ENCODE results near the gene GOLPH3L.
"Not testable (repeated sequence)": the region's sequence is repeated elsewhere in the genome, so short reads cannot be mapped to it uniquely, and the experiment has no call there.

GOLPH3L gene

DNA sequence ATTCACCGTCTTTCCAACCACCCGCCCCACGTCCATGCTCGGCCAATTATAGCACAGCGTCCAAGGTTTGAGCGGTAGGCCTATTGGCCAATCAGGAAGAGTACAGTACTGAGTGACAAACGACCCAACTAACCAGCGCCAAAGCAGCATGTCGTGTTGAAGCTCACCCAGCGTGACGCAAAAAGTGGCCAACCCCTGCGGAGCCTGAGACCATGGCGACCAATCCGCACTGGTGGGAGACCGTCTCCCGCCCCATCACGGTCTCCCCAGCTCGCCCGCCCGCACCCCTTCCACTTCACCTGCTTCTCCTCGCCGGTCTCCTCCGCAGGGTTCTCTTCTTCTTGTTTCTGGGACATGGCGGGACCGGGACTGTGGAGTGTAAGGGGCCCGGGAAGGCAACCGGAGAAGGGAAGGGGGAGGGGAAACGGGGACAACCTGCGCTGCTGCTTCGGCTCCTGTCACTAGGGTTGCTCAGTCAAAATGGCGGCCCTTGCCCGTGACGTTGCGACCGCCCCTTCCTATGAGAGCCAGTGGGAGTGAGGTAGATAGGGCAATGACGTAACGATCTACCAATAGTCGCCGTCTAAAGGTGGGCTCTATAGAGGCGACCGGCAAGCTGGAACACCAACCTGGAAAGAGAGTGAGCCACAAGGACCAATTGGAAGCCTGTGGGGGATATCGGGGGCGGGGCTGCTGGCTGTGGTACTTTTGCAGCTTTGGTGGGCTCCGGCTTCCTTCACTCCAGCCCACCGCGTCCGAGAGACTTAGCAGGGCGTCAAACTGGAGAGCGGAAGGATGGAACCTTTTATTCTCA, 67.6 kb downstream of the GOLPH3L start, which contains the start of gene ENSA:
TSS of gene ENSA (minus strand) at position 498 of the 814 bp plus-strand sequence. CDS start at position 356, 142 bp downstream.
- in situ Hi-C loops (cut with MboI; ENCODE audit: low sequenced_read_pairs, unreplicated experiment) = no loop called here
- DNase-seq (ENCODE audit: low spot score) = peak; percentile 93
- no peak for TF ChIP-seq CTCF (IDR thresholded peaks at IDR 0.05; ENCODE audit: borderline replicate concordance, control extremely low read depth, extremely low read depth, insufficient read depth, missing control alignments)

- DNase-seq (ENCODE audit: low spot score) = no peak
- no peak for TF ChIP-seq CTCF (IDR thresholded peaks at IDR 0.05; ENCODE audit: borderline replicate concordance, control extremely low read depth, extremely low read depth, insufficient read depth, missing control alignments)
- in situ Hi-C loops (cut with MboI; ENCODE audit: low sequenced_read_pairs, unreplicated experiment) = no loop called here
Measured at GRCh38 chr1:150628766-150629114, 68.2 kb downstream of the GOLPH3L start.

GRCh38 chr1:150627826-150628410, 69.0 kb downstream of the GOLPH3L start:
- no peak for DNase-seq (ENCODE audit: low spot score)
- in situ Hi-C loops (cut with MboI; ENCODE audit: low sequenced_read_pairs, unreplicated experiment) = no loop called here
- TF ChIP-seq CTCF (IDR thresholded peaks at IDR 0.05; ENCODE audit: borderline replicate concordance, control extremely low read depth, extremely low read depth, insufficient read depth, missing control alignments) = no peak

DNA sequence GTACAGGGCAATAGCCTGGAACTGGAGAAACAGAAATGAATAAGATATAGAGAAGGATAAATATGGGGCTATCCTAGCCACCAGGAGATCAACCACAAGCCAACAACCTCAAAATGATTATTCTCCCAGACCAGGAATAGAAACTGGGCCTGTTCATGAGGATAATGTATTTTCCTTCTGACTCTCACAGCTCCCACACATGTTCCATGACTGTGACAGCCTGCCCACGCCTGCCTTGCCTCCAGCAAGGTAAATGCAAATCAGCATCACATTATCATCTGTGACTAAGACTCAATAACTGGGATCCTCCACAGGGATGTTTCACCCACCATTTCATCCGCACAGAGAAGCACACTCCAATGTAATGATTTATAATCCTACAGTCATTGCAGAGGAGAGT, 70.8 kb downstream of the GOLPH3L start:
- TF ChIP-seq CTCF (IDR thresholded peaks at IDR 0.05; ENCODE audit: borderline replicate concordance, control extremely low read depth, extremely low read depth, insufficient read depth, missing control alignments) = no peak
- no peak for DNase-seq (ENCODE audit: low spot score)
- in situ Hi-C loops (cut with MboI; ENCODE audit: low sequenced_read_pairs, unreplicated experiment) = no loop called here

GRCh38 chr1:150624546-150624945, 72.4 kb downstream of the GOLPH3L start:
- in situ Hi-C loops (cut with MboI; ENCODE audit: low sequenced_read_pairs, unreplicated experiment); DNase-seq (ENCODE audit: low spot score): not testable (repeated sequence)

- DNase-seq (ENCODE audit: low spot score); in situ Hi-C loops (cut with MboI; ENCODE audit: low sequenced_read_pairs, unreplicated experiment): not testable (repeated sequence)
Measured at GRCh38 chr1:150624134-150624533, 72.8 kb downstream of the GOLPH3L start.

DNA sequence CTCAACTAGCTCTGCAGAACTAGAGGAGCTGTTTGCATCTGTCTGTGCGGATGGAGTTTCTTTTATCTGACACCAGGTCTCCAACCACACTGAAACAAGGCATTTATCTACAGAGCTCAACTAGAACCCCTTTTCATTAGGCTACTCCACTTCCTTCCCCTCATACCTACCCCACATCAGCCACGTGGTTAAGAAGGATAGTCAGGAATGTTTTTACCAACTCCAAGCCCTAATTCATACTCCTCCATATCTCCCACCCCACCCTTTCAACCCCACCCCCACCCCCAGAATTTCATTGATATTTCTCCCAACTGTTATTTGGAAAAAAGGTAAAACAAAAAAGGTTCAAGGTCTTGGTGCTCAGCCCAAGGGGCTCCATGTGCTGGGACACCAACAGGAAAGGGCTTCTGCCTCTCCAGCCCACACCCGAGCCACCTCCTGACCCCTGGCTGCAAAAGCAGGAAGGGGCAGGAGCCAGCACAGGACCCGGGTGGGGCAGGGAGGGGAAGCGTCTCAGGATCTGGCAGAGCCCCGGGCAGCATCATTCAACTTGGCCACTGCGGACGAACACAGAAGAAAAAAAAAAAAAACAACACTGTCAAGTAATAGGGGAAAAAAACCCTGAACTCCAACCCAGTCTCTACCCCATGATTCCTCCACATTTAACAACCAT, 74.5 kb downstream of the GOLPH3L start:
- peak; percentile 47 for DNase-seq (ENCODE audit: low spot score)
- no peak for TF ChIP-seq CTCF (IDR thresholded peaks at IDR 0.05; ENCODE audit: borderline replicate concordance, control extremely low read depth, extremely low read depth, insufficient read depth, missing control alignments)
- in situ Hi-C loops (cut with MboI; ENCODE audit: low sequenced_read_pairs, unreplicated experiment) = no loop called here

Measured in GM13976 (cell line).